ENCODE data around the gene TYW5.

DNA sequence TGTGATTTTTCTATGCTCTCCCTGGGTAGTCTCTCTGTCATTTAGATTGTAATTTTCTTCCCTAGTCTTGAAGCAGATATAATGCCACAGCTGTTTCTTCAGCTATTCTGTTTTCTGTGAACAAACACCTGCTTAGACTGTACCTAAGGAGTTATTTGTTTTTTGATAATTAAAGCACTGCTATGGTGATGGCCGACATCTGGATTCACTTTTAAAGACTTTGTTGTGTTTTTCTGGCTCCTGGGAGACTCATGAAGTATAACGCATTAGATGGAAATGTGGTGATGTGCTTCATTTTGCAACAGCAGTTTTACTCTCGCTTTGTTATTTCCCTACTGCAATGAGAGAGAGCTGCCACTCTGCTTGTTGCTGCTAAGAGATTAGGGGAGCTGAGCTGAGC is 59.9 kb downstream of the TYW5 start:
- TF ChIP-seq, protein P1, sequence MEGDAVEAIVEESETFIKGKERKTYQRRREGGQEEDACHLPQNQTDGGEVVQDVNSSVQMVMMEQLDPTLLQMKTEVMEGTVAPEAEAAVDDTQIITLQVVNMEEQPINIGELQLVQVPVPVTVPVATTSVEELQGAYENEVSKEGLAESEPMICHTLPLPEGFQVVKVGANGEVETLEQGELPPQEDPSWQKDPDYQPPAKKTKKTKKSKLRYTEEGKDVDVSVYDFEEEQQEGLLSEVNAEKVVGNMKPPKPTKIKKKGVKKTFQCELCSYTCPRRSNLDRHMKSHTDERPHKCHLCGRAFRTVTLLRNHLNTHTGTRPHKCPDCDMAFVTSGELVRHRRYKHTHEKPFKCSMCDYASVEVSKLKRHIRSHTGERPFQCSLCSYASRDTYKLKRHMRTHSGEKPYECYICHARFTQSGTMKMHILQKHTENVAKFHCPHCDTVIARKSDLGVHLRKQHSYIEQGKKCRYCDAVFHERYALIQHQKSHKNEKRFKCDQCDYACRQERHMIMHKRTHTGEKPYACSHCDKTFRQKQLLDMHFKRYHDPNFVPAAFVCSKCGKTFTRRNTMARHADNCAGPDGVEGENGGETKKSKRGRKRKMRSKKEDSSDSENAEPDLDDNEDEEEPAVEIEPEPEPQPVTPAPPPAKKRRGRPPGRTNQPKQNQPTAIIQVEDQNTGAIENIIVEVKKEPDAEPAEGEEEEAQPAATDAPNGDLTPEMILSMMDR (IDR thresholded peaks at IDR 0.05; ENCODE audit: insufficient read depth, low read depth, low read length), result no peak
- no peak for TF ChIP-seq EZH2 (IDR thresholded peaks at IDR 0.05; ENCODE audit: insufficient read depth, low read length)

Measured in astrocyte (in vitro differentiated cells and primary cell).